HG03139 (cell line): ENCODE measurements around the gene GANAB.
"Not testable (repeated sequence)": the region's sequence is repeated elsewhere in the genome, so short reads cannot be mapped to it uniquely, and the experiment has no call there.

ENCODE experiments used
- ATAC-seq: cut with Tn5 transposase; IDR thresholded peaks from one replicate; pipeline ENCODE4 v1.9.1; 2021; ENCODE audit not compliant: unreplicated experiment

GANAB gene

GRCh38 chr11:62621567-62622470, 24.6 kb downstream of the GANAB start, which contains the start of gene B3GAT3:
Gene B3GAT3, minus strand, starts transcription at chr11:62621986. Its CDS starts 39 bp downstream, at chr11:62621947.
- peak; percentile 92 for ATAC-seq

GRCh38 chr11:62621027-62621566, 25.3 kb downstream of the GANAB start:
- no peak for ATAC-seq

GRCh38 chr11:62616957-62617356, 29.5 kb downstream of the GANAB start:
- ATAC-seq: not testable (repeated sequence)

GRCh38 chr11:62615521-62615920, 30.9 kb downstream of the GANAB start:
- ATAC-seq: no peak

GRCh38 chr11:62614275-62614674, 32.1 kb downstream of the GANAB start:
- no peak for ATAC-seq

GRCh38 chr11:62613291-62613778, 33.1 kb downstream of the GANAB start:
- ATAC-seq: no peak

GRCh38 chr11:62612366-62613290, 33.8 kb downstream of the GANAB start, which contains the start of the genes EML3 and ROM1:
Gene EML3, minus strand, starts transcription at chr11:62612775. Its CDS starts 318 bp downstream, at chr11:62612457.
Gene ROM1, plus strand, starts transcription at chr11:62613257. Its CDS starts 25 bp downstream, at chr11:62613282.
- peak; percentile 49 for ATAC-seq

- ATAC-seq: peak; percentile 18
Measured at GRCh38 chr11:62611705-62612365, 34.6 kb downstream of the GANAB start.

GRCh38 chr11:62610814-62611704, 35.4 kb downstream of the GANAB start:
- ATAC-seq: no peak

- ATAC-seq: no peak
Measured at GRCh38 chr11:62610403-62610802, 36.0 kb downstream of the GANAB start.

- no peak for ATAC-seq
Measured at GRCh38 chr11:62608776-62609175, 37.6 kb downstream of the GANAB start.

- no peak for ATAC-seq
Measured at GRCh38 chr11:62607714-62608113, 38.7 kb downstream of the GANAB start.

GRCh38 chr11:62605902-62606301, 40.5 kb downstream of the GANAB start:
- no peak for ATAC-seq

GRCh38 chr11:62605467-62605866, 40.9 kb downstream of the GANAB start:
- ATAC-seq: no peak

GRCh38 chr11:62604460-62605120, 41.8 kb downstream of the GANAB start:
- no peak for ATAC-seq

- no peak for ATAC-seq
Measured at GRCh38 chr11:62603776-62604299, 42.6 kb downstream of the GANAB start.

- no peak for ATAC-seq
Measured at GRCh38 chr11:62603072-62603408, 43.4 kb downstream of the GANAB start.

GRCh38 chr11:62602141-62603071, 44.0 kb downstream of the GANAB start:
- no peak for ATAC-seq
